ENCODE results near the gene MISP3.

MISP3 gene

GRCh38 chr19:14097532-14098151 lies 25.1 kb downstream of the MISP3 start:
- Histone ChIP-seq H3K9me3 (ENCODE audit: insufficient read depth, low read depth, low read length) (peaks cover 5% of the 10 kb centered on the region; the same call in 1 of the 2 replicates), H3K27me3 (ENCODE audit: insufficient read depth, low read length) (no peaks in the 10 kb centered on the region), H3K4me3 (ENCODE audit: low read length) (no peak overlapping the region), H3K4me1 (ENCODE audit: insufficient read depth, low read length) (no peaks in the 10 kb centered on the region), H3K36me3 (ENCODE audit: insufficient read depth, low read depth, low read length) (peaks cover 13% of the 10 kb centered on the region; the same call in 1 of the 2 replicates), H3K9ac (ENCODE audit: low read depth, low read length) (no peak overlapping the region), H3K27ac (ENCODE audit: low read length) (no peak overlapping the region)

- H3K36me3 ChIP-seq (ENCODE audit: insufficient read depth, low read depth, low read length): peaks cover 20% of the 10 kb centered on the region; the same call in 1 of the 2 replicates
- no peak overlapping the region for H3K27ac ChIP-seq (ENCODE audit: low read length)
- no peaks in the 10 kb centered on the region for H3K27me3 ChIP-seq (ENCODE audit: insufficient read depth, low read length)
- no peak overlapping the region for H3K4me3 ChIP-seq (ENCODE audit: low read length)
- no peaks in the 10 kb centered on the region for H3K9me3 ChIP-seq (ENCODE audit: insufficient read depth, low read depth, low read length)
- H3K4me1 ChIP-seq (ENCODE audit: insufficient read depth, low read length): no peaks in the 10 kb centered on the region
- H3K9ac ChIP-seq (ENCODE audit: low read depth, low read length): no peak overlapping the region
Observed at GRCh38 chr19:14101003-14101545, 28.5 kb downstream of the MISP3 start.

- Histone ChIP-seq H3K27ac (ENCODE audit: low read length) (no peak overlapping the region), H3K9me3 (ENCODE audit: insufficient read depth, low read depth, low read length) (no peaks in the 10 kb centered on the region), H3K4me1 (ENCODE audit: insufficient read depth, low read length) (no peaks in the 10 kb centered on the region), H3K9ac (ENCODE audit: low read depth, low read length) (no peak overlapping the region), H3K4me3 (ENCODE audit: low read length) (no peak overlapping the region), H3K27me3 (ENCODE audit: insufficient read depth, low read length) (no peaks in the 10 kb centered on the region), H3K36me3 (ENCODE audit: insufficient read depth, low read depth, low read length) (peaks cover 20% of the 10 kb centered on the region; the same call in 1 of the 2 replicates)
Observed at GRCh38 chr19:14102102-14102696, 29.6 kb downstream of the MISP3 start.

- H3K9me3 ChIP-seq (ENCODE audit: insufficient read depth, low read depth, low read length): no peaks in the 10 kb centered on the region
- no peaks in the 10 kb centered on the region for H3K4me1 ChIP-seq (ENCODE audit: insufficient read depth, low read length)
- H3K27me3 ChIP-seq (ENCODE audit: insufficient read depth, low read length): no peaks in the 10 kb centered on the region
- no peak overlapping the region for H3K4me3 ChIP-seq (ENCODE audit: low read length)
- H3K27ac ChIP-seq (ENCODE audit: low read length): no peak overlapping the region
- H3K36me3 ChIP-seq (ENCODE audit: insufficient read depth, low read depth, low read length): peaks cover 20% of the 10 kb centered on the region; the same call in 1 of the 2 replicates
- no peak overlapping the region for H3K9ac ChIP-seq (ENCODE audit: low read depth, low read length)
Observed at GRCh38 chr19:14102756-14103155, 30.2 kb downstream of the MISP3 start.

GRCh38 chr19:14103310-14103709 lies 30.7 kb downstream of the MISP3 start:
- Histone ChIP-seq H3K4me1 (ENCODE audit: insufficient read depth, low read length) (no peaks in the 10 kb centered on the region), H3K9me3 (ENCODE audit: insufficient read depth, low read depth, low read length) (no peaks in the 10 kb centered on the region), H3K36me3 (ENCODE audit: insufficient read depth, low read depth, low read length) (peaks cover 20% of the 10 kb centered on the region; the same call in 1 of the 2 replicates), H3K4me3 (ENCODE audit: low read length) (no peak overlapping the region), H3K27ac (ENCODE audit: low read length) (no peak overlapping the region), H3K9ac (ENCODE audit: low read depth, low read length) (no peak overlapping the region), H3K27me3 (ENCODE audit: insufficient read depth, low read length) (no peaks in the 10 kb centered on the region)

GRCh38 chr19:14105680-14106079 lies 33.1 kb downstream of the MISP3 start:
- Histone ChIP-seq H3K36me3 (ENCODE audit: insufficient read depth, low read depth, low read length) (peaks cover 16% of the 10 kb centered on the region; the same call in 1 of the 2 replicates), H3K27ac (ENCODE audit: low read length) (no peak overlapping the region), H3K4me1 (ENCODE audit: insufficient read depth, low read length) (no peaks in the 10 kb centered on the region), H3K9ac (ENCODE audit: low read depth, low read length) (no peak overlapping the region), H3K27me3 (ENCODE audit: insufficient read depth, low read length) (no peaks in the 10 kb centered on the region), H3K9me3 (ENCODE audit: insufficient read depth, low read depth, low read length) (no peaks in the 10 kb centered on the region), H3K4me3 (ENCODE audit: low read length) (no peak overlapping the region)

GRCh38 chr19:14106840-14107239 lies 34.3 kb downstream of the MISP3 start:
- no peak overlapping the region for H3K27ac ChIP-seq (ENCODE audit: low read length)
- no peak overlapping the region for H3K9ac ChIP-seq (ENCODE audit: low read depth, low read length)
- peaks cover 14% of the 10 kb centered on the region; the same call in 1 of the 2 replicates for H3K36me3 ChIP-seq (ENCODE audit: insufficient read depth, low read depth, low read length)
- no peaks in the 10 kb centered on the region for H3K9me3 ChIP-seq (ENCODE audit: insufficient read depth, low read depth, low read length)
- H3K4me1 ChIP-seq (ENCODE audit: insufficient read depth, low read length): no peaks in the 10 kb centered on the region
- H3K27me3 ChIP-seq (ENCODE audit: insufficient read depth, low read length): no peaks in the 10 kb centered on the region
- H3K4me3 ChIP-seq (ENCODE audit: low read length): no peak overlapping the region

- Histone ChIP-seq H3K4me1 (ENCODE audit: insufficient read depth, low read length) (no peaks in the 10 kb centered on the region; the same call in 1 of the 2 replicates), H3K9ac (ENCODE audit: low read depth, low read length) (no peak overlapping the region), H3K4me3 (ENCODE audit: low read length) (no peak overlapping the region), H3K36me3 (ENCODE audit: insufficient read depth, low read depth, low read length) (peaks cover 5% of the 10 kb centered on the region; the same call in 1 of the 2 replicates), H3K27ac (ENCODE audit: low read length) (no peak overlapping the region), H3K9me3 (ENCODE audit: insufficient read depth, low read depth, low read length) (no peaks in the 10 kb centered on the region), H3K27me3 (ENCODE audit: insufficient read depth, low read length) (no peaks in the 10 kb centered on the region)
Observed at GRCh38 chr19:14107581-14108461, 35.2 kb downstream of the MISP3 start.

- H3K27me3 ChIP-seq (ENCODE audit: insufficient read depth, low read length): no peaks in the 10 kb centered on the region
- H3K9me3 ChIP-seq (ENCODE audit: insufficient read depth, low read depth, low read length): no peaks in the 10 kb centered on the region
- no peak overlapping the region for H3K4me3 ChIP-seq (ENCODE audit: low read length)
- H3K4me1 ChIP-seq (ENCODE audit: insufficient read depth, low read length): peaks cover 5% of the 10 kb centered on the region; the same call in 1 of the 2 replicates
- no peak overlapping the region for H3K27ac ChIP-seq (ENCODE audit: low read length)
- H3K9ac ChIP-seq (ENCODE audit: low read depth, low read length): no peak overlapping the region
- H3K36me3 ChIP-seq (ENCODE audit: insufficient read depth, low read depth, low read length): no peaks in the 10 kb centered on the region
Observed at GRCh38 chr19:14110650-14111049, 38.1 kb downstream of the MISP3 start.

GRCh38 chr19:14111486-14111885 lies 38.9 kb downstream of the MISP3 start:
- peaks cover 5% of the 10 kb centered on the region; the same call in 1 of the 2 replicates for H3K4me1 ChIP-seq (ENCODE audit: insufficient read depth, low read length)
- no peaks in the 10 kb centered on the region for H3K36me3 ChIP-seq (ENCODE audit: insufficient read depth, low read depth, low read length)
- no peak overlapping the region for H3K27ac ChIP-seq (ENCODE audit: low read length)
- H3K9ac ChIP-seq (ENCODE audit: low read depth, low read length): no peak overlapping the region
- no peaks in the 10 kb centered on the region for H3K9me3 ChIP-seq (ENCODE audit: insufficient read depth, low read depth, low read length)
- no peaks in the 10 kb centered on the region for H3K27me3 ChIP-seq (ENCODE audit: insufficient read depth, low read length)
- H3K4me3 ChIP-seq (ENCODE audit: low read length): no peak overlapping the region

- no peaks in the 10 kb centered on the region for H3K9me3 ChIP-seq (ENCODE audit: insufficient read depth, low read depth, low read length)
- no peak overlapping the region for H3K27ac ChIP-seq (ENCODE audit: low read length)
- peaks cover 7% of the 10 kb centered on the region; the same call in 1 of the 2 replicates for H3K4me1 ChIP-seq (ENCODE audit: insufficient read depth, low read length)
- no peak overlapping the region for H3K4me3 ChIP-seq (ENCODE audit: low read length)
- peak overlapping the region; percentile 20; the same call in 1 of the 2 replicates for H3K9ac ChIP-seq (ENCODE audit: low read depth, low read length)
- H3K27me3 ChIP-seq (ENCODE audit: insufficient read depth, low read length): no peaks in the 10 kb centered on the region
- no peaks in the 10 kb centered on the region for H3K36me3 ChIP-seq (ENCODE audit: insufficient read depth, low read depth, low read length)
Observed at GRCh38 chr19:14112051-14112808, 39.6 kb downstream of the MISP3 start.

All from iPS-20b (cell line).